Measurements from ENCODE around the gene TSHZ2. TPM values are rescaled to one million over a fixed set of nuclear protein-coding genes. Genes with fewer than 3 reads are reported as not detected.

TSHZ2 gene
- total RNA-seq, 1 donor from 2014 or later: 22.9 TPM

GRCh38 chr20:53191957-53192356 lies 219.8 kb downstream of the TSHZ2 start:
- H3K4me1 Mint-ChIP-seq (ENCODE audit: low read depth): peaks cover 27% of the 10 kb centered on the region
- TF ChIP-seq, protein P1, sequence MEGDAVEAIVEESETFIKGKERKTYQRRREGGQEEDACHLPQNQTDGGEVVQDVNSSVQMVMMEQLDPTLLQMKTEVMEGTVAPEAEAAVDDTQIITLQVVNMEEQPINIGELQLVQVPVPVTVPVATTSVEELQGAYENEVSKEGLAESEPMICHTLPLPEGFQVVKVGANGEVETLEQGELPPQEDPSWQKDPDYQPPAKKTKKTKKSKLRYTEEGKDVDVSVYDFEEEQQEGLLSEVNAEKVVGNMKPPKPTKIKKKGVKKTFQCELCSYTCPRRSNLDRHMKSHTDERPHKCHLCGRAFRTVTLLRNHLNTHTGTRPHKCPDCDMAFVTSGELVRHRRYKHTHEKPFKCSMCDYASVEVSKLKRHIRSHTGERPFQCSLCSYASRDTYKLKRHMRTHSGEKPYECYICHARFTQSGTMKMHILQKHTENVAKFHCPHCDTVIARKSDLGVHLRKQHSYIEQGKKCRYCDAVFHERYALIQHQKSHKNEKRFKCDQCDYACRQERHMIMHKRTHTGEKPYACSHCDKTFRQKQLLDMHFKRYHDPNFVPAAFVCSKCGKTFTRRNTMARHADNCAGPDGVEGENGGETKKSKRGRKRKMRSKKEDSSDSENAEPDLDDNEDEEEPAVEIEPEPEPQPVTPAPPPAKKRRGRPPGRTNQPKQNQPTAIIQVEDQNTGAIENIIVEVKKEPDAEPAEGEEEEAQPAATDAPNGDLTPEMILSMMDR (IDR thresholded peaks at IDR 0.05; ENCODE audit: unreplicated experiment): no peak
- DNase-seq (ENCODE audit: low spot score, unreplicated experiment): no peak
- no peaks in the 10 kb centered on the region for H3K27me3 Mint-ChIP-seq
- no peak overlapping the region for H3K4me3 Mint-ChIP-seq (ENCODE audit: low read depth)
- H3K9me3 Mint-ChIP-seq (ENCODE audit: low read depth): no peaks in the 10 kb centered on the region
- peaks cover 1% of the 10 kb centered on the region for H3K36me3 Mint-ChIP-seq (ENCODE audit: insufficient read depth)
- H3K27ac Mint-ChIP-seq: no peak overlapping the region

DNA sequence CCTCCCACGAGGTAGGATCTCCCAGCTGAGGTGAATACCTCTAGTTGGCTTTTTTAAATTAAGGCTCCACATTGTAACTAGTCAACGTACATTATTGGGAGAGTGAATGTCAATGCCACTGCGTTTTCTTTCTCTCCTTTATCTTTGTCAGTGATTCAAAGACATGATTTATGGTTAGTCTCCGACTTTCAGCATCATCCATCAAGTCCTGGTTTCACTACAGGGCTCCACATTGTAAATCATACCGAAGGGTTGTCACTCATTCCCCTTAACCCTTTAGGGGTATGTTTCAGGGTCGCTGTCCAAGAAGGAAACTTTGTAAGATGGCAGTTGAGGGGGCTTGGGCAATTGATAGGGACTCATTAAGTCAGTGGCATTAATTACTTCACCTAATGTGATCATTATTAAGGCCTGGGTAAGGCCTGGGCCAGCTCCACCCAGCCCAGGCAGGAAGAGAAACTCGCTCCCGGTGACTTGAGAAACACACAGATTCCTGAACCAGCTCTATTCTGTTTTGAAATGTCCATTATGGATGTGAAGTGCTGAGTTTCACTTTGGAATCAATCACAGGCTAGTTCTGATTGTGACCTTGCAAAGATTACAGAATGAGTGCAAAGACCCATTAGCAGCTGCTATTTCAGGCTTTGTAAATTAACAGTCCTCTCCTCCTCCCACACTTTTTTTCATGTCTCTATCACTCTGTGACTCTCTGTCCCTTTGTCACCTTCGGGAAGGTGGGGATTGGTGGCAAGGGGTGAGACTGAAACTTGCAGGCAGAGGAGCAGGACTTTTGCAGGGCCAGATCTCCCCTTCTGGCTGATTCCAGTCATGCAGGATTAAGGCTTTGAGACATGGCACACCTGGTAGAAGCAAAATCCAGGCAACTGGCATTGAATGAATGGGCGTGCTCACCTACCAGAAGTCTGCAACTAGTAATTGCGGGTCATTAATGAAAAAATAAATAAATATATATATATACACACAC lies 222.4 kb downstream of the TSHZ2 start:
- H3K27me3 Mint-ChIP-seq: no peaks in the 10 kb centered on the region
- no peak for DNase-seq (ENCODE audit: low spot score, unreplicated experiment)
- H3K27ac Mint-ChIP-seq: peak overlapping the region; percentile 36
- TF ChIP-seq, protein P1 (IDR thresholded peaks at IDR 0.05; ENCODE audit: unreplicated experiment): peak; percentile 15
- H3K9me3 Mint-ChIP-seq (ENCODE audit: low read depth): no peaks in the 10 kb centered on the region
- peaks cover 18% of the 10 kb centered on the region for H3K4me1 Mint-ChIP-seq (ENCODE audit: low read depth)
- peaks cover 1% of the 10 kb centered on the region for H3K36me3 Mint-ChIP-seq (ENCODE audit: insufficient read depth)
- H3K4me3 Mint-ChIP-seq (ENCODE audit: low read depth): peak overlapping the region; percentile 33

GRCh38 chr20:53195876-53196610 lies 223.9 kb downstream of the TSHZ2 start:
- no peaks in the 10 kb centered on the region for H3K9me3 Mint-ChIP-seq (ENCODE audit: low read depth)
- no peak overlapping the region for H3K4me3 Mint-ChIP-seq (ENCODE audit: low read depth)
- no peak overlapping the region for H3K27ac Mint-ChIP-seq
- no peak for DNase-seq (ENCODE audit: low spot score, unreplicated experiment)
- H3K4me1 Mint-ChIP-seq (ENCODE audit: low read depth): peaks cover 18% of the 10 kb centered on the region
- TF ChIP-seq, protein P1 (IDR thresholded peaks at IDR 0.05; ENCODE audit: unreplicated experiment): no peak
- no peaks in the 10 kb centered on the region for H3K27me3 Mint-ChIP-seq
- peaks cover 1% of the 10 kb centered on the region for H3K36me3 Mint-ChIP-seq (ENCODE audit: insufficient read depth)

DNA sequence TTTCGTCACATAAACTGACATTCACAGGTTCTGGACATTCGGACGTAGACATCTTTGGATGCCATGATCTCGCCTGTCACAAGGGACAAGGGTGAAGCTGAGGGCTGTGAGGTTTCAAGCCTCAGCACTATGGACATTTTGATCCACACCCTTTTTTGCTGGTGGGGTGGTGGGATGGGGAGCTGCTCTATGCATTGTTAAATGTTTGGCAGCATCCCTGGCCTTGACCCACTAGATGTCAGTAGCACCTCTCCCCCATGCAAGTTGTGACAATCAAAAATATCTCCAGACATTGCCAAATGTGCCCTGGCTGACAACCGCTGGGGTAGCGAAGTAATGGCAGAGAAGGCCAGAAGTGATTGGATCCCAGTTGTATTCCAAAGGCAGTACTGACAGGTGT lies 229.4 kb downstream of the TSHZ2 start:
- no peak for DNase-seq (ENCODE audit: low spot score, unreplicated experiment)
- Mint-ChIP-seq H3K27ac (no peak overlapping the region), H3K36me3 (ENCODE audit: insufficient read depth) (no peaks in the 10 kb centered on the region), H3K4me3 (ENCODE audit: low read depth) (no peak overlapping the region), H3K27me3 (no peaks in the 10 kb centered on the region), H3K4me1 (ENCODE audit: low read depth) (peaks cover 2% of the 10 kb centered on the region), H3K9me3 (ENCODE audit: low read depth) (no peaks in the 10 kb centered on the region)
- TF ChIP-seq, protein P1 (IDR thresholded peaks at IDR 0.05; ENCODE audit: unreplicated experiment): no peak

DNA sequence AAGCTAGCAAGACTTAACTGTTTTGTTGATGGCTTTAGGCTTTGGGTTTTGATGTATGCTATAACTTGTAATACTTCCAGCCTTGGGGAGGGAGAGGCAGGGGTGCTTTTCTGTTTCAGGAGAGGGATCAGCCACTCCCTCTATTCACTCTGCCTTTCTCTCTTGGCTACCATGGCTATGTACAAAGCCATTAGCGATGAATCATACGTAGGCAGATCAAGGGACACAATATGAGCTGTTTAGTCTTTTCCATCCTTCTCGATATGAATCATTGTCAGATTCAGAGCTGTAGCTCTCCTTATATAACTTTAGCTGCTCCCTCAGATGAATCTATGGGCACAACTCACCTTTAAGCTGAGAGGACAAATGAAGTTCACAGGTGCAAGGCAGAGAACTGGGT lies 230.6 kb downstream of the TSHZ2 start:
- Mint-ChIP-seq H3K27ac (no peak overlapping the region), H3K27me3 (no peaks in the 10 kb centered on the region), H3K4me1 (ENCODE audit: low read depth) (no peaks in the 10 kb centered on the region), H3K9me3 (ENCODE audit: low read depth) (no peaks in the 10 kb centered on the region), H3K36me3 (ENCODE audit: insufficient read depth) (no peaks in the 10 kb centered on the region), H3K4me3 (ENCODE audit: low read depth) (no peak overlapping the region)
- no peak for DNase-seq (ENCODE audit: low spot score, unreplicated experiment)
- TF ChIP-seq, protein P1 (IDR thresholded peaks at IDR 0.05; ENCODE audit: unreplicated experiment): no peak

Data from progenitor cell of endocrine pancreas (in vitro differentiated cells).